T1000 (cell line): ENCODE results near the gene WNT9B.
"Not testable (repeated sequence)": the region's sequence is repeated elsewhere in the genome, so short reads cannot be mapped to it uniquely, and the experiment has no call there.

Source experiments
- DNase-seq: peaks from one replicate; lab custom pipeline; 2025; ENCODE audit warnings: mixed read lengths; lab: John Stamatoyannopoulos, UW

Gene WNT9B

DNA sequence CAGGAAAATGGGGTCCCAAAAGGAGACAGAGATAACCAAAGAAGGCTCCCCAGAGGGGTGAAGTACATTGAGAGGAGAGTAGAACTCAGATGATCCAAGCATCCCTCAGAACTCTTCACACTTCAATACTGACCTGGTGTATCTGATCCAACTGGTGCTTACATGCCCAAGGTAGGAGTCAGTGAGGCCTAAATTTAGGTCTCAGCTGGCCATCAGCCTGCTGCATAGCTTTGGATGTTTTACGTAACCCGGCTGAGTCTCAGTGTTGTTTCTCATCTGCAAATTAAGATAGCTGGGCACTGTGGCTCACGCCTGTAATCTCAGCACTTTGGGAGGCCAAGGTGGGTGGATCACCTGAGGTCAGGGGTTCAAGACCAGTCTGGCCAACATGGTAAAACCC lies 59.9 kb downstream of the WNT9B start:
- DNase-seq = no peak

DNA sequence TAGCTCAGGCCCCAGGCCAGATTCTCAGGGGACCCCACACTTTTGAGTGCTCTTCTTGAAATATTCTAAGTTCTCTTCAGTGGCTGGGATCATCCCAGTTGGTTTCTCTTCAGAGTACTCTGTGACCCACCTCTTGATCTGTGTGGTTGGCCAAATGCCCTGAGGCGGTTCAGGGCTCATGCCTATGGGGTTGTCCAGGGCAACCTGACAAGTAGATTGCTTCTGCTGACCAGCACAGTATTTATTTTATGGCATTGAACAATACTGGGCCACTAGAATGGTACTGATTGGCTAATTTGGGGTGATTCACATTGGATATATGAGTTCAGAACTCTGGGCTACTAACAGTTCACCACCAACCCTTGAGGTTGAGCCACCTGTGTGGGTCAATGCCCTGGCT lies 64.2 kb downstream of the WNT9B start:
- DNase-seq = peak; percentile 38

DNA sequence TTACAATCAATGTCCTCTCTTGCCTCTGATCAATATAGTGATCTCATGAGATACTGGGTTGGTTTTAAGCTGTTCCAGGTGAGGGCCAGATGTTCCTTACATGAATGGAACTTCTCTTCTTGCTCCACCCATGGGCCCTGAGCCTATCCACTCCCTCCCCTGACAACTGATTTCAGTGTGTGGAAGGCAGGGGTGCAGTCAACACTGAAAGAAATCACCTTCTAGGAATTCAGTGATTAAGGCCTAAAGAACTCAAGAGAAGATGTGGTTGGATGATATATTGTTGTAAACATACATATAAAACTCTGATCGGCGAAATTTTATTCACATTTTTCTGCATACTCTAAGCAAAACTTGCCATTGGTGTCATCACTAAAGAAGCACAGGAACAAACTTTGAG lies 64.8 kb downstream of the WNT9B start:
- DNase-seq = no peak

DNA sequence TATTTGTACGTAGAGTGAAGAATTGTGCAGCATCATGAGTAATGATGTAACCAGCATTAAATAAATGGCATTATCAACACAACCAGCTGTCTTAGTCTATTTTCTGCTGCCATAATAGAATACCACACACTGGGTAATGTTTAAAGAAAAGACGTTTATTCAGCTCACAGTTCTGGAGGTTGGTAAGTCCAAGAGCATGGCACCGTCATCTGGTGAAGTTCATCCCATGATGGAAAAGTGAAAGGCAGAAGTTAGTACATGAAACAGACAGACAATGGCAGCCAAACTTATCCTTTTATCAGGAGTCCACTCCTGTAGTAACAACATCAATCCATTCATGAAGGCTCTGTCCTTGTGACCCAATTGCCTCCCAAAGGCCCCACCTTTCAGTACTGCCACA lies 65.2 kb downstream of the WNT9B start:
- no peak for DNase-seq

DNA sequence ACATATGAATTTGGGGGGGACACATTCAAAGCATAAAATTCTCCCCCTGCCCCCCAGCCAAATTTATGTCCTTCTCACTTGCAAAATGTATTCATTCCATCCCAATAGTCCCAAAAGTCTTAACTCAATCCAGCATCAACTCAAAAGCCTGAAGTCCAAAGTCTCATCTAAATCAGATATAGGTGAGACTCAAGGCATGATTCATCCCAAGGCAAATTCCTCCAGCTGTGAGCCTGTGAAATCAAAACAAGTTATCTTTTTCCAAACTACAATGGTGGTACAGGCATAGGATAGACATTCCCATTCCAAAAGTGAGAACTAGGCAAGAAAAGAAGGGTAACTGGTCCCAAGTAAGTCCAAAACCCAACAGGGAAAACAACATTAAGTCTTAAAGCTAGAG lies 65.7 kb downstream of the WNT9B start:
- no peak for DNase-seq

DNA sequence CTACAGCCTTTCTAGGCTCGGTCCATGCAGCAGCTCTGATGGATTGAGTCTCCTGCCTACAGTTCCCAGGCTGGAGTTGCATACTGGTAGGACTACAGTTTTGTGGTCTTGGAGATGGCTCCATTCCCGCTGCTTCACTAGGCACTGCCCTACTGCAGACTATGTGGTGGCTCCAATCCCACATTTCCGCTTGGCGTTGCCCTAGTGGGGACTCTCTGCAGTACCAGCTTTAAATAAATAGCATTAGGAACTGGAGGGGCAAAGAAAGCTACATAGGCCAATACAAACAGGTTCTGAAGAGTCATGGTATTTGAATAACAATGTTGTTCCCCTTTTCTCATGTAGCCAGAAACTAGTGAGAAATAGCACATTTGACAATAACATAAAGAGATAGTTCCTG lies 66.1 kb downstream of the WNT9B start:
- no peak for DNase-seq

DNA sequence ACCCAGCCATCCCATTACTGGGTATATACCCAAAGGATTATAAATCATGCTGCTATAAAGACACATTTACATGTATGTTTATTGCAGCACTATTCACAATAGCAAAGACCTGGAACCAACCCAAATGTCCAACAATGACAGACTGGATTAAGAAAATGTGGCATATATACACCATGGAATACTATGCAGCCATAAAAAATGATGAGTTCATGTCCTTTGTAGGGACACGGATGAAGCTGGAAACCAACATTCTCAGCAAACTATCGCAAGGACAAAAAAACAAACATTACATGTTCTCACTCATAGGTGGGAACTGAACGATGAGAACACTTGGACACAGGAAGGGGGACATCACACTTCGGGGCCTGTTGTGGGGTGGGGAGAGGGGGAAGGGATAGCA lies 70.6 kb downstream of the WNT9B start:
- DNase-seq = not testable (repeated sequence)

DNA sequence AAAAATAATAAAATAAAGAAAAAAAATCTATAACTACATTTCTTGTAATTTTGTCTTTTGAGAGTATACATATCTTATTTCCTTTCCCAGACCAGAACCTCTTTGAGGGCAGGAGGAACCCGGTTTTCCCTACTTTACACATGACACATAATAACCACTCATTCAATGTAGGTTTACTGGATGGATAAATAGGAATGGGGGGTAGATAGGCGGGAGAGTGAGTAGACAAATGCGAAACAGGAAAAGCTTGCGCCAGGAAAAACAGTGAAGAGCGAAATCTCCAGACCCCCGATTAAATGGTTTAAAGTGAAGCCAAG lies 71.1 kb downstream of the WNT9B start:
- no peak for DNase-seq

DNA sequence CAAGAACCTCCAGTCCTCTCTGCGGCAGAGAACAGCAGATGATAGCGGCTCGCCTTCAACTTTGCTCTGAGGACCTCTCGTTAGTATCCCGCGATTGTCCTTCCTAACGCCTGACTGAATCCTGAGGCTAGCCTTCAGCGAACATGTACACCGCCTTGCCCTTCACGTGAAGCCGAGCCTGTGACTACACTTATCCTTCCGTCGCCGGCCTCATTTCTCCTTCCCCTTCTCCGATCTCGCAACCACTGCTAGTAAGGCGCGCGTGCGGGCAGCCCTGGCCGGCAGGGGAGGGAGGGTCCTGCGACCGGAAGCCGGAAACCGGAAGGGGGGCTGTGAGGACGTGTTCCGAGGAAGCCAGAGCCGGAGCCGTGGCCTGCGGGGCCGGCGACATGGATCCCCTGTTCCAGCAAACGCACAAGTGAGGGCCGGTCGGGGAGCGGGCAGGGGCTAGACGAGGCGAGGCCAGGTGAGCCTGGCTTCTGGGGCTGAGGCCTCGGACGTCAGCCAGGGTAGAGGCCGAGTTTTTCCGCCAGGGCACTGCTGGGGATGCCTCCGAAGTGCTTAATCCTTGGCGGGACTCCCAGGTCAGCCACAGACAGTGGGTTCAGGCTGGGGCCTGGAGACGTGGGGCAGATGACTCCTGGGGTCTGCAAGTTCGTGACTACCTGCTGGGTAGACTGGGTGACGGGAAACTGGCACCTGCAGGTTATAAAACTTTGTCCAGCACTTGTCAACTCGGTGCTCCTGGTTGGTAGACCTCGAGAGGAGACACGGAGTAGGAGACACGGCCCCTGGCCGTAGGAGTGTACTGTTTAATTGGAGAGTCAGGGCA lies 71.6 kb downstream of the WNT9B start, which contains the start of gene GOSR2:
Gene GOSR2 (plus strand): TSS at position 357 of the 832 bp plus-strand sequence. CDS start 33 bp downstream, at position 390.
- DNase-seq = peak; percentile 93

DNA sequence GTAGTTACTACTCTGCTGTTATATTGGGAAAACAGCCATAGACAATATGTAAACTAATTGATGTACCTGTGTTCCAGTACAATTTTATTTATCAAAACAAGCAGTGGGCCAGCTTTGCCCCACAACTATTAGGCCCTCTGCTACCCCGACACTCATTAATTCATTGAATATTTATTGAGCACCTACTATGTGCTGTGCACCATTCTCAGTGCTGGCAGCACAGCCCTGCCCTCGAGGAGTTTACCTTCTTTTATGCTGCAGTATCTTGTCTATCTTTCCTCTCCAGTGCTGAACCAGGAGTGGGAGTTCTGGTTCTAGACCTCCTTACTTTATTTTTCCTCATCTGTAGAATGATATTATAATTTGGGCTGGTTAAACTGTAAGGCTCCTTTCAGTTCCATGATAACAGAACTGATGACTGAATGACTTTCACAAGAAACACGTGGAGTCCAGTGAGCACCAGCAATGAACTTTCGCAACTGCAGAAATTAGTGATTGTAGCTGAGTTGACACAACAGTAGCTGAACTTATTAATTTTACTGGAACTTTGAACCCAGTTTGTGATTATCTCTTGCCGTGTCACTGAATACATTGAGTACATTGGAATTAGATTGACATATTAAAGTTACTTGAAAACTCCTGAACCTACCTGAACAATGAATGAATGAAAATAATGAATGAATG lies 73.9 kb downstream of the WNT9B start:
- no peak for DNase-seq

DNA sequence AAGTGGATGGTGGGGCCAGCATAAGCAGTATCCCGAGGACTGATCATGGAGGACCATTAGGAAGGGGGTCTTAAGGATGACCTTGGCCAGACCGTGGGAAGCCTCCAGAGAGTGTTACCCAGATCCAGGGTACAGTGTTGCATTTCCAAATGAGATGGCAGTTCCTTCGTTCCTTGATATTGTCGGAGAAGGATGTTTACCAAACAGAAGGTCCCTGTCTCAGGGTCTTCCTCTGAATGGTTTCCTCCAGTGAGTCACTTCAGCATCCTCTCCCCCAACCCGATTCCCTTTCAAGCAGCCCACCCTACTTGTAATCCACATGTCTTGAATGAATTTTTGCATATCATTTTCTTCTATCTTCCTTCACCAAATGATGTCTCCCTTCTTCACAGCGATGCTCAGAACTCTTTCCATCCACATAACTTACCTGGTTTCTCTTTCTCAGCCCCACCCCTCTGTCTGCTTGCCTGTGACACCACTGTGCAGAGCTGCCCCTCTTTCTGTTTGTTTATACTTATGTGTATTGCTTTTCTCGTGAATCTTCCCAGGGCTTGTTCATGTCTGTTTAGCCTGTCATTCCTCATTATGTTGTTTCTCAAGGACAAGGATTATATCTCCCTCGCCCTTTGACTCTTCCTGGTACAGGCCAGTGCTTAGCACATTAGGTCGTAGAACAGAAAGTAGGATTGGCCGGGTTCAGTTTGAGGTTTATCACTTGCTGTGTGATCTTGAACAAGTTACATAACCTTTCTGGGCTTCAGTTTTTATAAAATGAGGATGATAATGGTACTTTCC lies 77.3 kb downstream of the WNT9B start:
- no peak for DNase-seq

DNA sequence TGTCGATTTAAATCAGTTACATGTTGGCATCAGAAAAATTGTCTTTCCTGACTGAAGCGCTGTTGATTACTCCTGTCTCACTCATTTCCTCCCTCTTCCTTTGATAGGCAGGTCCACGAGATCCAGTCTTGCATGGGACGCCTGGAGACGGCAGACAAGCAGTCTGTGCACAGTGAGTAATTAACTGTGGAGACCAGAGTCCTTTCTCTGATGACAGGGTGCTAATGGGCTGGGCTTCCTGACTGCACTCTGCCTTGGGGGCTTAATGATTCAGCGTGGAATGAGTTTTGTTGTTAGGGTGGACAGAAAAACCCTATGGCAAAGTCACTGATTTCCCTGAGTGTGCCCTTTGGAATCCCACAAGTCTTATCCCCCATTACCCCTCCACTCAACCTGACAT lies 78.0 kb downstream of the WNT9B start:
- peak; percentile 77 for DNase-seq

DNA sequence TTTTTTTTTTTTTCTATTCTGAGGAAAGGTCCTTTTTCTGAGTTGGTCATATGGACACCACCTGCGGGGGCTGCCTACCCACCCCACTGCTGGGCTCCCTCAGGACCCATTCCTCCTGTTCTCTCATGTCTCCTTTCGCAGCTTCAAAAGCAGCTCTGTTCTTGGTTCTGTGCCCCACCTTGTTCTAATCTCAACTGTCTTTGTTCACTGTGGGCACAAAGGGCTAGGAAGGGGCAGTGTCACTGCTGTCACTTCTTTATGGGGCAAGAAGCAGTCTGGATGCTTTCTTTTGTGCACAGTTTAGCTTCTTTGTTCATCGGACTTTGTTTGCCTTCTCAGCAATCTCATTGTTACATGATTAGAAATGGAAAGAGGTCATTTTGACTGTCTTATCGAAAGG lies 78.7 kb downstream of the WNT9B start:
- no peak for DNase-seq

DNA sequence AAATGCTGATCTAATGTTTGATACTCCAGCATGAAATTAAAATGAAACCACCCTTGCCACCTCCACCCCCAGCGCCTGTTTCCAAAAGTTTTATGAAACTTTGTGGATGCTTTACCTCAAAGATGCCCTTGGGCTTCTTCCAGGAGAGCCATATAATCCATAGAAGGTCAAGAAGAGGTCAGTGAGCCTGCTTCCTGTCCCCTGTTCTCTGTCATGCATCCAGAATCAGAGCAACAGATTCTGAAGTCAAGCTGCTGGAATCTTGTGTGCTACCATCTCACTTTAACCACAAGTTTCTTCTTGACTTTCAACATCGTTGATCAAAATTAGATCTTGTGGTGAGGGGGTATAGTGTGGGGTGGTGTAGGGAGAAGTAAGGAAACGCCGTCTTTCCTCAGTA lies 80.2 kb downstream of the WNT9B start:
- no peak for DNase-seq

DNA sequence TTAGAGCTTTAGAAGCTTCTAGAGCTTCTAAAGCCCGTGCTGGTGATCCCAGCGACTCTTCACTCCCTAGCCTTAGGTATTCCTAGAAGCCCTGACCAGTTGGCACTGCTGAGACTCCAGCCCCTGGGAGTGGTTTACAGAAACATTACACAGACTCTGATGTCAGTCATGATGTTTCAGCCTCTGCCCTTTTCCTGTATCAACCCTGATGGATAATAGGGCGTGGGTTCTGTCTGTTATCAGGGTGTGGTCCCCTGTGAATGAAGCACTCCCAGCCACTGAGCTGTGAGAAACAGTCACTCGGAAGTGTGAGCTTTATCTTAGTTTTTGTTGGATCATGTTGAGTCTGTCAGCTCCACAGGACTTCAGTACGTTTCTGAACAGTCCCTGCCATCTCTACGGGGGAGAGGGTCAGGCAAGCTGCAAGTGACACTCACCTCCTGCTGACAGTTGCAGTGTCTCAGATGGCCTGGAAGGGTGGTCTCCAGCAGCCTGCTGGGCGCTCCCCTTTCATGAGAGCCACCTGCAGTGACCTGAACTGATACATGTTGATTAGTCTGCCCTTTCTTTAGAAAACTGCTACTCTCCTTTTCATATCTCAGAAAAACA lies 84.4 kb downstream of the WNT9B start:
- DNase-seq = no peak
